Ovary (tissue), 9 donors: ENCODE data around the gene MIEF2. TPM values are rescaled to one million over a fixed set of nuclear protein-coding genes. Genes with fewer than 3 reads are reported as not detected.

Experiments
- DNase-seq, 5 donors: peaks; one replicate each; pipeline ENCODE4 v3.0.0-alpha.2; 2019 to 2020
- H3K27ac ChIP-seq, 2 donors: fragments of 200-600 bp; one replicate each; pipeline versions ENCODE4 v1.5.1 to v1.8.0; 2019 to 2022
- H3K27me3 ChIP-seq: fragments of 200-600 bp; one replicate; pipeline ENCODE4 v1.8.0; 2022
- H3K36me3 ChIP-seq: fragments of 200-600 bp; sonication (generic); one replicate; pipeline ENCODE4 v1.5.1; 2019
- H3K4me1 ChIP-seq: one replicate; pipeline ENCODE4 v1.8.1; 2013; ENCODE audit warnings: mild to moderate bottlenecking, moderate library complexity; ENCODE audit not compliant: insufficient read depth
- H3K4me3 ChIP-seq: fragments of 200-600 bp; sonication (generic); one replicate; pipeline ENCODE4 v1.5.1; 2017
- H3K9me3 ChIP-seq, 2 donors: fragments of 200-600 bp in 1 of 2; sonication (generic) in 1 of 2; one replicate each; pipeline versions ENCODE4 v1.5.1 to v1.8.1; 2013 to 2019; ENCODE audit warnings: mild to moderate bottlenecking in 1 of 2, moderate library complexity in 1 of 2
- EP300 ChIP-seq: sonication (generic); formaldehyde crosslinking; IDR thresholded peaks from one replicate; pipeline ENCODE4 v1.6.1; 2017; ENCODE audit warnings: antibody characterized with exemption
- POLR2A ChIP-seq: fragments of 450-650 bp; IDR thresholded peaks from one replicate; pipeline ENCODE4 v1.6.1; 2017; ENCODE audit warnings: antibody characterized with exemption, mild to moderate bottlenecking, moderate library complexity
- WGBS, 3 donors: extraction: QIAGEN DNeasy Blood & Tissue Kit in 1 of 3; methylation state at CpG; one replicate each; pipeline versions ENCODE4 v1.1.5 to v1.1.7; 2013 to 2017; 5-methylcytosine and 5-hydroxymethylcytosine counted together
- intact Hi-C, 4 donors: fragments of 100-400 bp; cut with DNase I; formaldehyde crosslinking; loops; one replicate each; pipeline versions ENCODE4 v1.11.0 to v1.15.1; 2022 to 2023
- polyA plus RNA-seq, 2 donors: library from polyadenylated mRNA; stranded (reverse); fragments of 200-250 nt in 1 of 2; fragments of 350-450 nt in 1 of 2; fragmentation: Illumina TruSeq in 1 of 2; extraction: RNeasy Lipid Tissue Mini Kit (QIAGEN cat#74804) in 1 of 2; gene quantifications; one replicate each; pipeline ENCODE4 v1.2.3, GENCODE V29; 2013 to 2014
- total RNA-seq, 7 donors: library from RNA; depleted of rRNA in 2 of 7; stranded (reverse); fragments of >200 nt in 2 of 7; fragmentation: NEBNext Ultra II Directional in 3 of 7; extraction: Animal tissue kit (Norgen Biotek cat#: 25700) in 3 of 7; gene quantifications; one replicate each; pipeline versions ENCODE4 v1.1.0 to v1.2.4, GENCODE V29; 2016 to 2023
- TF ChIP-seq, protein P1 (sequence below), 3 donors: fragments of 450-650 bp in 2 of 3; fragments of 200-600 bp in 1 of 3; IDR thresholded peaks; one replicate each; pipeline versions ENCODE4 v1.5.1 to v1.8.0; 2016 to 2022; ENCODE audit warnings: antibody characterized with exemption in 3 of 3, mild to moderate bottlenecking in 1 of 3
- donor health status: DM: no; HTN: no; CAD: no; lungs with moderate emphysema.
- donor health status: DM: no; HTN: no; CAD: no.
- donor health status: Bipolar disorder and iron deficiency.
- donor health status: DM: yes; HTN: yes; CAD: no.
- donor health status: DM: no; HTN: no; CAD: no.
- donor health status: DM: yes; HTN: yes; CAD: no.

Gene MIEF2
- total and polyA plus RNA-seq, 9 donors = 4.0 to 36.1 (median 21.9) TPM

DNA sequence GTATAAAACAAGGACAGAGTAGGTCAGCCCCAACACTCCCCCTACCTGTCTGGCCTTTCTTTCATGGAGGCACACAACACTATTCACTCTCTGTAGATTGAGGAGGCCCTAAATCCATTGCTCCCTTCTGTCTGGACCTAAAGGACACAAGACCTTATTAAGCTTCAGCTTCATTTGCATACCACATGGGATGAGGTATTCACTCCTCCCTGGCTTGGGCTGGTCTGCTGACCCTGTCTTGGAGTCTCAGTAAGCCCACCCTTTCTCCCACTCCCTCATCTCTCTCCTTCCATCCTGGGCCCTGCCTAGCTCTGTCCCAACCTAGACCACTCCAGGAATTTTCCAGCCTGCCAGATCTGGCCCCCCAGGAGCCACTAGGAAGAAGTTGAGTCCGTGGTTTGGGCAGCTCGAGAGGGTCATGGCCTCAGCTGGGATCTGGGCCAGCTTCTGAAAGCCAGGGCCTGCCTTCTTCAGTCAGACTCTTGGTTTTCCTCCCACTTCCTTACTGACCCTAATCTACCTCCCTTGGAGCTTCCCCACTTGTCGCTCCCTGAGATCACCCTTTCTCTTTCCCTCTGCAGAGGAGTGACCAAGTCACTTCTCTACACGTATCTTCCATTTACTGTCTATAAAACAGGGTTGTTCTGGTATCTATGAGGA is 41.6 kb upstream of the MIEF2 start:
- no peaks in the 10 kb centered on the region for H3K27me3 ChIP-seq
- peak overlapping the region in 1 of 2 donors; percentile 51 for H3K27ac ChIP-seq
- intact Hi-C loops = no loop called here
- TF ChIP-seq EP300 (no peak), POLR2A (no peak)
- 7 to 22% (median 9%) methylated on average over 4 of the region's 4 CpGs for WGBS, 3 donors
- H3K4me1 ChIP-seq = no peaks in the 10 kb centered on the region
- no peaks in the 10 kb centered on the region for H3K36me3 ChIP-seq
- no peak overlapping the region for H3K4me3 ChIP-seq
- no peaks in the 10 kb centered on the region for H3K9me3 ChIP-seq
- peak; percentile 57 to 86 (median 74) for DNase-seq

DNA sequence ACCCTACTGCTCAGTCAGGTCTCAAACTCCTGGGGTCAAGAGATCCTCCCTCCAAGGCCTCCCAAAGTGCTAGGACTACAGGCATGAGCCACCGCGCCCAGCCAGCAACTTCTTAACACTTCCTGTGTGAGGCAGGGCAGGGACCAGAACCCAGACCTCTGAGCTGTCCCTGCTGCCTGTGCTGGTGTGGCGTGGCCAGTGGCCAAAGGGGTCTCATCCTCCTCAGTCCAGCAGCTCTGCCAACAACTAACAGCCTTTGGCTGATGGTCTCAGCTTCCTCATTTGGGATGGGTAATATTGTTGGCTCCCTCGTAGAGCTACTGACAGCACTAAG is 36.4 kb upstream of the MIEF2 start:
- intact Hi-C loops = loop anchor here in 1 of 4 donors (10.0 kb wide), 1 partner anchor 69 kb away; no protein-coding TSS in a partner anchor
- Histone ChIP-seq H3K4me1 (peaks cover 3% of the 10 kb centered on the region), H3K27ac (no peak overlapping the region), H3K9me3 (no peaks in the 10 kb centered on the region), H3K36me3 (no peaks in the 10 kb centered on the region), H3K27me3 (no peaks in the 10 kb centered on the region), H3K4me3 (no peak overlapping the region)
- 85 to 94% (median 88%) methylated on average over 4 of the region's 4 CpGs for WGBS, 3 donors
- TF ChIP-seq EP300 = no peak
- no peak for TF ChIP-seq POLR2A
- TF ChIP-seq, protein P1, sequence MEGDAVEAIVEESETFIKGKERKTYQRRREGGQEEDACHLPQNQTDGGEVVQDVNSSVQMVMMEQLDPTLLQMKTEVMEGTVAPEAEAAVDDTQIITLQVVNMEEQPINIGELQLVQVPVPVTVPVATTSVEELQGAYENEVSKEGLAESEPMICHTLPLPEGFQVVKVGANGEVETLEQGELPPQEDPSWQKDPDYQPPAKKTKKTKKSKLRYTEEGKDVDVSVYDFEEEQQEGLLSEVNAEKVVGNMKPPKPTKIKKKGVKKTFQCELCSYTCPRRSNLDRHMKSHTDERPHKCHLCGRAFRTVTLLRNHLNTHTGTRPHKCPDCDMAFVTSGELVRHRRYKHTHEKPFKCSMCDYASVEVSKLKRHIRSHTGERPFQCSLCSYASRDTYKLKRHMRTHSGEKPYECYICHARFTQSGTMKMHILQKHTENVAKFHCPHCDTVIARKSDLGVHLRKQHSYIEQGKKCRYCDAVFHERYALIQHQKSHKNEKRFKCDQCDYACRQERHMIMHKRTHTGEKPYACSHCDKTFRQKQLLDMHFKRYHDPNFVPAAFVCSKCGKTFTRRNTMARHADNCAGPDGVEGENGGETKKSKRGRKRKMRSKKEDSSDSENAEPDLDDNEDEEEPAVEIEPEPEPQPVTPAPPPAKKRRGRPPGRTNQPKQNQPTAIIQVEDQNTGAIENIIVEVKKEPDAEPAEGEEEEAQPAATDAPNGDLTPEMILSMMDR (IDR thresholded peaks at IDR 0.05) = no peak
- DNase-seq = no peak

DNA sequence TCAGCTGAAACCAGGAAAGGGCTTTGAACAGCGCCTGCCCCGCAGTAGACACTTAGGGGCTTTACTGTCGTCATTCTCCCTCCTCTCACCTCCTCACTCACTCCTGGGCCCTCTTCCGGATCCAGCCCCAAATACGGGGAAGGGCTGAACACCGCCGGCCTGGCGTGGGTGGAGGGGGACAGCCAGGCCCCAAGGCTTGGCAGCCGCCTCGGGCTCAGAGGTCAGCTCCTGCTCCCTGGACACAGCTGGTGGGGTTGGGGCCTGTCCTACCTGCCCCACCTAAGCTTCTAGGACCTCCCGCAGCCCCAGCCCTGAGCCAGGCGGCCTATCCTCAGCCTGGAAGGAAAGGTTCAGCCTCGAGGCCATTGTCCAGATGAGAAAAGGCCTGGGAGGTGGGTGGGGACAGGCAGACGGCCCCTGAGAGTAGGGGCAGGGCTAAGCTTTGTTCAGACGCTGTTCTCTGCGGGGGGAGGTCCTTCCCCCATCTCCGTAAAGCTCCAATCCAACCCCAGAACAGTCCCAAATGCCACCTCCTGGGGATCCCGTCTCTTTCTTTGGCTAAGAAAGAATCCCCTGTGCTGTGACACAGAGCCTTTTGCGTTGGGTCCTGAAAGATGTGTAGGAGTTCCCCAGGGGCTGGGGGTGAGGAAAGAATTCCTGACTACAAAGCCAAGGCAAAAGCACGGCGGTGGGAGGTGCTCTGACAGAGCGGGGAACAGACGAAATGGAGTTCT is 35.9 kb upstream of the MIEF2 start:
- Histone ChIP-seq H3K4me3 (peak overlapping the region; percentile 34), H3K9me3 (no peaks in the 10 kb centered on the region), H3K4me1 (peaks cover 3% of the 10 kb centered on the region), H3K27ac (no peak overlapping the region), H3K36me3 (no peaks in the 10 kb centered on the region), H3K27me3 (no peaks in the 10 kb centered on the region)
- DNase-seq = peak in 3 of 5 donors; percentile 42 to 70 (median 64)
- 30 to 39% (median 32%) methylated on average over 23 of the region's 23 CpGs for WGBS, 3 donors
- intact Hi-C loops = loop anchor here in 1 of 4 donors (5.0 to 10.0 kb wide), 2 partner anchors 37 to 70 kb away; no protein-coding TSS in a partner anchor
- TF ChIP-seq, protein P1 (IDR thresholded peaks at IDR 0.05) = no peak
- no peak for TF ChIP-seq EP300
- no peak for TF ChIP-seq POLR2A

DNA sequence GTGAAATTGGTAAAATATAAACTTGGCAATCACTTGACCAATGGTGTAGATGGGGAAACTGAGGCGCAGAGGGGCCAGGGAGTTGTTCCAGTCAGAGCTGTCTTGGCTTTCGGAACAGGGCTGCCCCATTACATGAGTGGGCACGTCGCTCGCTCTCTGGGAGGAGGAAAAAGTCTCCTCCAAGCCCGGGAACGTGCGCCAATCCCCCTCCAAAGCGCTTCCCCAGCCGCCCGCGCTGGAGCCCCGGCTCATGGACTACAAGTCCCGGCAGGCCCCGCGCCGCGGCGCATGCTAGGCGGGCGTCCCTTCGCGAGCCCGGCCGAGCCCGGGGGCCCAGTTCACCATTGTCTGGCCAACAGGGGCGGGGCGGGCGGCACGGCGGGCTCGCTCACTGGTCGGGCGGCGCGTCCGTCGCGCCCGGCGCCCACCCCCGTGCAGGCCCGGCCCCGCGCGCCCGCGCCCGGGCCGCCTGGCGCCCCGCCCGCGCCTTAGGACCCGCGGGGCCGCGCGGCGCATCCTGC is 35.3 kb upstream of the MIEF2 start, which contains the start of gene LLGL1:
Gene LLGL1, plus strand, starts transcription at position 515 of the 521 bp plus-strand sequence. CDS start 48 bp downstream, outside the sequence.
- intact Hi-C loops = loop anchor here in 1 of 4 donors (5.0 to 10.0 kb wide), 2 partner anchors 38 to 70 kb away; no protein-coding TSS in a partner anchor
- no peaks in the 10 kb centered on the region for H3K27me3 ChIP-seq
- no peak for TF ChIP-seq POLR2A
- TF ChIP-seq, protein P1 (IDR thresholded peaks at IDR 0.05) = no peak
- no peak for TF ChIP-seq EP300
- no peaks in the 10 kb centered on the region for H3K36me3 ChIP-seq
- H3K4me1 ChIP-seq = peaks cover 3% of the 10 kb centered on the region
- H3K4me3 ChIP-seq = peak within 1 kb of the TSS; percentile 60
- WGBS, 3 donors = 1% methylated on average over 26 to 60 of the region's 60 CpGs
- DNase-seq = peak; percentile 96 to 98 (median 97)
- no peaks in the 10 kb centered on the region for H3K9me3 ChIP-seq
- no peak within 1 kb of the TSS for H3K27ac ChIP-seq
